WTC11 (cell line): ENCODE measurements around the gene RNF11.

Source experiments
- MXD4 ChIP-seq: fragments of 250-450 bp; sonication (Bioruptor Pico); IDR thresholded peaks from 2 replicates; pipeline ENCODE4 v1.8.0; 2021; ENCODE audit warnings: mild to moderate bottlenecking, moderate library complexity, borderline replicate concordance
- TEAD4 ChIP-seq: sonication (generic); formaldehyde crosslinking; IDR thresholded peaks from 2 replicates; pipeline ENCODE4 v1.8.0; 2022; ENCODE audit warnings: mild to moderate bottlenecking, missing genetic modification reagents
- ZSCAN18 ChIP-seq: fragments of 250-450 bp; sonication (Bioruptor Pico); IDR thresholded peaks from 2 replicates; pipeline ENCODE4 v2.1.2; 2022; ENCODE audit warnings: mild to moderate bottlenecking, moderate library complexity
- TF ChIP-seq, protein P1 (sequence below): sonication (generic); formaldehyde crosslinking; IDR thresholded peaks from 2 replicates; pipeline ENCODE4 v1.8.0; 2022; ENCODE audit warnings: mild to moderate bottlenecking, missing genetic modification reagents
- TF ChIP-seq, protein P2 (sequence below): sonication (generic); formaldehyde crosslinking; IDR thresholded peaks from 2 replicates; pipeline ENCODE4 v1.8.0; 2022; ENCODE audit warnings: mild to moderate bottlenecking, missing genetic modification reagents
- TF ChIP-seq, protein P3 (sequence below): fragments of 200-600 bp; IDR thresholded peaks from 2 replicates; pipeline ENCODE4 v1.8.0; 2022; ENCODE audit warnings: antibody characterized with exemption

- TF ChIP-seq MXD4 = no peak
- no peak for TF ChIP-seq ZSCAN18 (CRISPR knock-in tag)
- TF ChIP-seq, protein P1, sequence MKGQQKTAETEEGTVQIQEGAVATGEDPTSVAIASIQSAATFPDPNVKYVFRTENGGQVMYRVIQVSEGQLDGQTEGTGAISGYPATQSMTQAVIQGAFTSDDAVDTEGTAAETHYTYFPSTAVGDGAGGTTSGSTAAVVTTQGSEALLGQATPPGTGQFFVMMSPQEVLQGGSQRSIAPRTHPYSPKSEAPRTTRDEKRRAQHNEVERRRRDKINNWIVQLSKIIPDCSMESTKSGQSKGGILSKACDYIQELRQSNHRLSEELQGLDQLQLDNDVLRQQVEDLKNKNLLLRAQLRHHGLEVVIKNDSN (CRISPR knock-in tag) = no peak
- TF ChIP-seq, protein P2, sequence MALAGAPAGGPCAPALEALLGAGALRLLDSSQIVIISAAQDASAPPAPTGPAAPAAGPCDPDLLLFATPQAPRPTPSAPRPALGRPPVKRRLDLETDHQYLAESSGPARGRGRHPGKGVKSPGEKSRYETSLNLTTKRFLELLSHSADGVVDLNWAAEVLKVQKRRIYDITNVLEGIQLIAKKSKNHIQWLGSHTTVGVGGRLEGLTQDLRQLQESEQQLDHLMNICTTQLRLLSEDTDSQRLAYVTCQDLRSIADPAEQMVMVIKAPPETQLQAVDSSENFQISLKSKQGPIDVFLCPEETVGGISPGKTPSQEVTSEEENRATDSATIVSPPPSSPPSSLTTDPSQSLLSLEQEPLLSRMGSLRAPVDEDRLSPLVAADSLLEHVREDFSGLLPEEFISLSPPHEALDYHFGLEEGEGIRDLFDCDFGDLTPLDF (CRISPR knock-in tag) = no peak
- TF ChIP-seq, protein P3, sequence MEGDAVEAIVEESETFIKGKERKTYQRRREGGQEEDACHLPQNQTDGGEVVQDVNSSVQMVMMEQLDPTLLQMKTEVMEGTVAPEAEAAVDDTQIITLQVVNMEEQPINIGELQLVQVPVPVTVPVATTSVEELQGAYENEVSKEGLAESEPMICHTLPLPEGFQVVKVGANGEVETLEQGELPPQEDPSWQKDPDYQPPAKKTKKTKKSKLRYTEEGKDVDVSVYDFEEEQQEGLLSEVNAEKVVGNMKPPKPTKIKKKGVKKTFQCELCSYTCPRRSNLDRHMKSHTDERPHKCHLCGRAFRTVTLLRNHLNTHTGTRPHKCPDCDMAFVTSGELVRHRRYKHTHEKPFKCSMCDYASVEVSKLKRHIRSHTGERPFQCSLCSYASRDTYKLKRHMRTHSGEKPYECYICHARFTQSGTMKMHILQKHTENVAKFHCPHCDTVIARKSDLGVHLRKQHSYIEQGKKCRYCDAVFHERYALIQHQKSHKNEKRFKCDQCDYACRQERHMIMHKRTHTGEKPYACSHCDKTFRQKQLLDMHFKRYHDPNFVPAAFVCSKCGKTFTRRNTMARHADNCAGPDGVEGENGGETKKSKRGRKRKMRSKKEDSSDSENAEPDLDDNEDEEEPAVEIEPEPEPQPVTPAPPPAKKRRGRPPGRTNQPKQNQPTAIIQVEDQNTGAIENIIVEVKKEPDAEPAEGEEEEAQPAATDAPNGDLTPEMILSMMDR = no peak
- no peak for TF ChIP-seq TEAD4 (CRISPR knock-in tag)
These were observed 45.1 kb upstream of the RNF11 start for GRCh38 chr1:51190961-51191360.
